Measurements from ENCODE around the gene PDZD7.

PDZD7 gene

DNA sequence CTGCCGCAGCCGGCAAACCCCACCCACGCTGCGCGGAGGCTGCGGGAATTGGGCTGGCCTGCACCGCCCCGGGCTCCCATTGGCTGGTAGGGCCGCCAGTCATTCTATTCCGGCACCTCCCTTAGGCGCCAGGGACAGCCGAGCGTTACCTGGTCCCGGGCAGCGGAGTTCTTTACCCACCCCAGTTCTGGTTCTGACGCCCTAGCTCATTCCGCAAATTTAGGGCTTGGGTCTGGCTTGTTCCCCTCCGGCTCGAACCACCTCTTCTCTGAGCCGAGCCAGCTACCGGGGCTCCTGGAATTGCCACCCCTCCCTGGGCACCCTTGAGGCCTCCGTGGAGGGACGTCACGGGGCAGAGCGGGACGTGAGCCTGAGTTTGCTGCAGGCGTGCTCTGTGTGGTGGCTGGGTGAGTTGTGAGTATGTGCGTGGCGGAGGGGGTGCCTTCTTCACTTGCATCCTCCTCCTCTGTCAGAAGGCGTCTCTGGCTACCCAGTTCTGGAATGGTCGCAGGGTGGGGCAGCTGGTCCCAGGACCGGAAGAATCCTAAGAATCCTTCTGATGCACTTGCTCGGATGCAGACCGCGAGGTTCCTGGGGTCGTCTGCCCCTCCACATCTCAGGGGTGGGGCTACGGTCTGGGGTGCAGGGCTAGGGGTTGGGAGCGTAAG lies at the start of gene PDZD7, which contains the start of gene SFXN3:
Gene PDZD7 (minus strand): TSS at position 2 of the 668 bp plus-strand sequence. CDS start 910 bp downstream, outside the sequence.
Gene SFXN3 (plus strand): TSS at position 107 of the 668 bp plus-strand sequence. CDS start 3,461 bp downstream, outside the sequence.
- peak; percentile 97 for DNase-seq (ENCODE audit: low spot score)

- DNase-seq (ENCODE audit: low spot score) = no peak
Observed at GRCh38 chr10:101079874-101080273, 48.9 kb upstream of the PDZD7 start.

GRCh38 chr10:101076630-101077029 lies 45.7 kb upstream of the PDZD7 start:
- DNase-seq (ENCODE audit: low spot score) = no peak

DNA sequence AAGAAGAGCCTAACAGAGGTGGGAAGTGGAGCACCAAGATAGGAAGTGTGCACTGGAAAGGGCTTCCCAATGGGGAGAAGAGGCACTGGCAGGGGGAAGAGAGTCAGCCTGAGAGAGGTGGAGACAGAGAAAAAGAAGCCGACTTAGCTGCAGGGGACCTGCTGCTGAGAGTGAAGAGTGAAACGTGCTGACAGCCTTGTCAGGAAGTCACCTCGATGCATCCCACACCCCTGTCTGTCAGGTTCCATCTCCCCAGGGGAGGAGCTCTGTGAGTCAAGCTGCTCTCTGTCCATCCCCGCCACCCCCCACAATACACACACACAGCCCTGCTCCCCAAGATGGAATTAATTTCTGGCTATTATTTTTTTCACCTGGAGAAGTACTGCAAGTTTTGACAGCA lies 44.8 kb upstream of the PDZD7 start:
- no peak for DNase-seq (ENCODE audit: low spot score)

DNA sequence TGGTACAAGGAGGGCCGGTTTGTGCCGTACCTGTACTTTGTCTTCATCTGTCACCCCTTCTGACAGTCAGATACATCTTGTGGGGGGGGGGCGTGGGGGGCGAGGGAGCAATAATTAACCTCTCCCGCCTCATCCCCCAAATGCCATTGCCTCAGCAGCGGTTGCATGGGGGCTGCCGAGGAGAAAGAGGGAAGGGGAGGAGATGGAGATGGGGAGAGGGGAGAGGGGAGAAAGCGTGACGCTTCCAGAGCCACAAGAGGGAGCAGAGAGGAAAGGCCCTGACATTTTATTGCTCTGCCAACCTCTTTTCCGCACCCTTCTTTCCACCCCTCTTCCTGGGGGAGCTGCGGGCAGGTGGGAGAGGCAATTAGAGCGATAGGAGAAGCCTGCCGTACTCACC lies 42.7 kb upstream of the PDZD7 start:
- DNase-seq (ENCODE audit: low spot score) = no peak

DNA sequence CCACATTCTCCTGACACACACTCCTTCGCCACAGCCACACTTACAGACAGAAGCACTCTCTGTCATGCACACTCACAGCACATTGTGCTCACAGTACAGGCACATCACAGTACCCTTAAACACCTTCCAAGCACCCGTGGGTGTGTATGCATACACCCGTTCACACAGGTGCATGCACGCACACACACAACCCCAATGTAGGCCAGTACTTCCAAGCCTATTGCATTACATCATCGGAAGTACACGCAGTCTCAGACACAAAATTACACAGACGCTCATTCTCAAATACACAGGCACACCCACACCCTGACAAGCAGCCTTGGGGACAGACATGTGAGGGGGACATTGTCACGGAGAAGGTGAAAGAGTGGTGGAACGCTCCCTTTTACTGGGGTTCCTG lies 42.0 kb upstream of the PDZD7 start:
- DNase-seq (ENCODE audit: low spot score) = no peak

DNA sequence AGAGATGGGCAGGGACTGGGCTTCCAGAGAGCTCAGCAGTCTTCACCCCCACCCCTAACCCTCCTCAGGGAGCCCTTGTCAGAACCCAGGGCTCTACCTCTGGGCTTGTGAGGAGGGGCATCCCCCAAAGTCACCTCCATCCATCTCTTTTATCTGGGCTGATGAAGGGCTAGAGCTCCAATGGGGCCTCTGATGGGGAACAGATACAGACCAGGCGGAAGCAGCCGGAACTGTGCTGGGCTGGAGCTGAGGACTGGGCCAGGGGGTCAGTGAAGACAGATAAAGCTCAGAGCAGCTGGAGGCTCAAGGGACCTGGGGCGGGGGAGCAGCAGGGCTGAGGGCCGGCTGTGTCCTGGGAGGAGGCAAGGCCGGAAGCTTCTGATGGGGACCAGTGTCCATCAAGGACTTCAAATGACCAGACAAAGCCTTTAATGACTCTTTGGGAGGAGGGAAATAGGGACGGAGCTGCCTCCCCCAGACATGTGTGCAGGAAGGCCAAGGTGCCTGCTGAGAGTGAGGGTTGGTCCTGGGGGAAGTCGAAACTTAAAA lies 41.0 kb upstream of the PDZD7 start:
- DNase-seq (ENCODE audit: low spot score) = no peak

GRCh38 chr10:101071267-101071884 lies 40.4 kb upstream of the PDZD7 start:
- no peak for DNase-seq (ENCODE audit: low spot score)

- DNase-seq (ENCODE audit: low spot score) = no peak
Observed at GRCh38 chr10:101070098-101070497, 39.2 kb upstream of the PDZD7 start.

GRCh38 chr10:101069441-101069840 lies 38.5 kb upstream of the PDZD7 start:
- DNase-seq (ENCODE audit: low spot score) = no peak

DNA sequence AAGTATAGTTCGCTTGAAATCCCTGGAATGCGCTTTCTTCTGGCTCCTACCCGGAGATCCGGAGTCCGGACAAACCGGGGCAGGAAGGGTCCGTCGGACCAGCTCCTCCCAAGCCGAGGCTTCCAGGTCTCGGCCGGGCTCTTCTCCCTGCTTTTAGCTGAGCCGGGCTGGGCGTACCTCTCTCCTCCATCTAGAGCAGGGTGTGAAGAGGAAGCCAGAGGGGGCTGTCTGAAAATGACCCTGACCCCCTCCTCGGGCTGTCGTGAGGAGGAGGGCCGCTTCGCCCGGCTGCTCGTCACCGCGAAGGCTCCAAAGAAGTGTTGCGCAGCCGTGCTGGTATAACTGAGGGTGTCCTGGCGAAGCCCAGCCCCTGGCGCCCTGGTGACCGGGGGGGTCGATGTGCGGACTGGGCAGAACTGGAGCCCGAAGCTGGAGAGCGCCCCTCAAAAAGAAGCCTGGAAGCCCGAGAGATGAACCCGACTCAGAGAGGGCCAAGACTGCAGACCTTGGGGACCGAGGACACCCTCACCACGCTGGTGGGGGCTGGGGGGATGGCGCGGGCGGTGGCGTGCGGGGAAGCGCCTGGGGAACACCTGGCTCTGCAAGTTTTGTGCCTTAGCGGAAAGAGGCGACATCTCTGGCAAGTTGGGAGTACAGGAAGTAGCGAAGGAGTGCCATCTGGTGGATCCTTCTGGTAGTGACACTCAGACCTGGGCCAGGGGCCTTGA lies 36.6 kb upstream of the PDZD7 start:
- DNase-seq (ENCODE audit: low spot score) = peak; percentile 80

GRCh38 chr10:101066896-101067355 lies 36.0 kb upstream of the PDZD7 start:
- DNase-seq (ENCODE audit: low spot score) = no peak

- peak; percentile 72 for DNase-seq (ENCODE audit: low spot score)
Observed at GRCh38 chr10:101066146-101066895, 35.4 kb upstream of the PDZD7 start.

DNA sequence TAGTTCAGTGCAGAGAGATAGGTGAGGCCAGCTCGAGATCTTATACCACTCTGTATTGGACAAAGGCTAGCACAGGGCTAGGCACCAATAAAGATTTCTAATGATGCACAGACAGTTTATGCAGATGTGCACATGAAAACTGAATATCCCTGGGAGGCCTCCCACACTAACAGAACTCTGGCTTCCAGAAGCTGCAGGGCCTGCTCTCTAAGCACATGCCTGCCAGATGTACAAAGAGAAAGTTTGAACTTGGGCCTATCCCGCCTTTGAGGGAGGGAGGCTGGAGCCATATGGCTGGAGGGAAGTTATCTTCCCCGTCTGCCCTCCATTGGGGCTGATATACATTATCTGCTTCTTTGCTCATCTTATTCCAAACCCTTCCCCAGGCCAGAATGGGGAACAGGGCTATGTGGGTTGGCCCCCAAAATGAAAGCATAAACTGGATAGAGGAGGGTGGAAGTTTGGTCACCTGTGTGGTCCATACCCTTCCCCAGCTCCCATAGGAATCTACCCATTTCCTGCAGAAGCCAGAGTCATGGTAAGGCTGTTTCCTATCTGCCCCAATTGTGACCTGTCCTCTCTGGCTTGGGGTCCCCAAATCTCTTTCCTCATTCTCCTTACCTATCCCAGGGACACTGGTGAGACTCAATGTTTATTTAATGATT lies 34.7 kb upstream of the PDZD7 start:
- peak; percentile 62 for DNase-seq (ENCODE audit: low spot score)

GRCh38 chr10:101064415-101065030 lies 33.6 kb upstream of the PDZD7 start:
- no peak for DNase-seq (ENCODE audit: low spot score)

- DNase-seq (ENCODE audit: low spot score) = no peak
Observed at GRCh38 chr10:101063548-101064414, 32.9 kb upstream of the PDZD7 start.

GRCh38 chr10:101063050-101063525 lies 32.2 kb upstream of the PDZD7 start:
- no peak for DNase-seq (ENCODE audit: low spot score)

GRCh38 chr10:101062232-101063049 lies 31.5 kb upstream of the PDZD7 start:
- DNase-seq (ENCODE audit: low spot score) = peak; percentile 70
